Measurements from ENCODE around the gene TBC1D22A.

The TBC1D22A gene

DNA sequence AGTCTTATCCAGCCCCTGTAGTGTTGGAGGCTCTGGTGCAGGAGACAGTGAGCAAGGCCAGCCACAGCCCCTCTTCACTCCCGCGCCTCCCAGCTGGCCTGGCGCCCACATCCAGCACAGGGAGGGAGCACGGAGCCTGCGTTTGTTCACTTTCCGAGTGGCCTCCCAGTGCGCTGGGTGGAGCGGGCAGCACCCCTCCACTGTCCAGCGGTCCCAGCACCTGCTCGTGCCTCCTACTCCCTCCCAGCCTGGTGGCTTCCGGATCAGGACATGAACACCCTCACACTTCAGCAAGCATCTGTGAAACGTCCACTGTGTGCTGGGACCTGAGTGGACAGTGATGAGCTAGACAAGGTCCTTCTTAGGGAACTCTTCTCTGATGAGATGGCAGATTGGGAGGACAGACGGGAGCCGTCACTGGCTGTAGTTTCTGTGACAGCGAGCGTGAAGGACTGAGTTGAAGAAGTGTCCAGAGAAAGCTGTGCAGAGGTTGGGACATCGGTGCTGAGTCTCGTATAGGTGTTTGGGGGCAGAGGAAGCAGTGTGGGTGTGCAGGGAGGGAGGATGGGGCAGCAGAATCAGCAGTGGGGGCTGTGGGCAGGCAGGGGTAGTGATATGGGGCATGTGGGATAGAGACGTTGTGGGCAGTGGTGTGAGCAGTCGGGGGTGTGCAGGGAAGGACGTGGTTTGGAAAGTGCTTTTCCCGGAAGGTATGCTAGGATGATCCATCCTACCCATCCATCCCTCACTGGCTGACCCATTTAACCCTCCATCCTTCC, 256.8 kb downstream of the TBC1D22A start:
- DNase-seq: no peak

DNA sequence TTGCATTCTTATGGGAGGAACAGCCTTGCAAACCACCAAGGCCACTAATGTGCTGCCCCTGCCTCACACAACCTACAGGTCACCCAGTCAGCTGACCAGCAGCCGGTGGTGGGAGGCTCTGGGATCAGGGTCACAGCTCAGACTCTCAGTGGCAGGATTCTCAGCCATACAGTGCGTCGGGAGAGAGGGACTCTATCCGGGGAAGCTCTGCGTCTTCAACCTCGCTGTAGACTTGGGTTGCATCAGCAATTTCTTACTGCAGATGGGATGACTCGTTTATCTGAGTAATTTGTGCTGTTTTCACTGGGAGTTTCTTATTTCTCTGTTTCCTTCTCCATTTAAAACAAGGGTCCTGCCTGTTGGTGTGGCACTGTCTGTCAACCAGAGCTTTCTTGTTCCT, 257.7 kb downstream of the TBC1D22A start:
- DNase-seq: no peak

DNA sequence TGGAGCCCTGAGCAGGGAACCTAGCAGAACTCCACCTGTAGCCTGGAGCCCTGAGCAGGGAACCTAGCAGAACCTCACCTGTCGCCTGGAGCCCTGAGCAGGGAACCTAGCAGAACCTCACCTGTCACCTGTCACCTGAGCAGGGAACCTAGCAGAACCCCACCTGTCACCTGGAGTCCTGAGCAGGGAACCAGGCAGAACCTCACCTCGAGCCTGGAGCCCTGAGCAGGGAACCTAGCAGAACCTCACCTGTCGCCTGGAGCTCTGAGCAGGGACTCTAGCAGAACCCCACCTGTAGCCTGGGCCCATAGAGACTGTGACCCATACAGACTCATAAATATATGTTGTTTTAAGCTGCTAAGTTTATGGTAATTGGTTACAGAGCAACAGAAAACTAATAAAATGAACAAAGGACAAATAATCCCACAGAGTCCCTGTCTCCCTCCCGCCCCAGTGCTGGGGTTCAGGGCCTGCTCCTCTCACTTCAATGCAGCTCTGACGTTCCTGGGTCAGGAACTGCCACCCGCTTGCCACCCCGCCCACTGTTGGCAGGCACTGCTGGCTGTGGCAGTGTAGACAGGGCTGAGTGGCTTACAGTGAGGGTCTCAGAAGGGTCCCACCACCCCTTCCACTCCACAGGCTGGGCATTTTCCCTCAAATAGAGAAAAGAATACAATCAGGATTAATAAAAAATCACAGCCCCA, 259.1 kb downstream of the TBC1D22A start:
- DNase-seq: no peak

DNA sequence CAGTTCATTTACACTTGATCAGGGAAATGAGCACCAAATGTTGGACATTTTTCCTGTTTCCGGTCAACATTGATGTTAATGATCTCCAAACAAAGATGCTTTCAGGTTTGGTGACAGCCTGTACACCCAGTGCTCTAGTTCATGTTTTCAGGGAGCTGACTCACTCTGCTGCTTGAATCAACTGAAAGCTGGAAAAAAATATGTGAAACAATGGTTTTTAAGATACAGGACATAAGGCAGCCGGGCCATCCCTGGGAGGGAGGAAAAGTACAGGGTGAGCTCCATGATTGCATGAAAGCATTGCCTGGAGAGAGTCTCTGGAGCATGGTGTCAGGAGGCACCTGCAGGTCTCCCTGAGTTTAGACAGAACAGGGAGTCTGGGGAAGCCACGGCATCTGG, 259.6 kb downstream of the TBC1D22A start:
- DNase-seq: no peak

DNA sequence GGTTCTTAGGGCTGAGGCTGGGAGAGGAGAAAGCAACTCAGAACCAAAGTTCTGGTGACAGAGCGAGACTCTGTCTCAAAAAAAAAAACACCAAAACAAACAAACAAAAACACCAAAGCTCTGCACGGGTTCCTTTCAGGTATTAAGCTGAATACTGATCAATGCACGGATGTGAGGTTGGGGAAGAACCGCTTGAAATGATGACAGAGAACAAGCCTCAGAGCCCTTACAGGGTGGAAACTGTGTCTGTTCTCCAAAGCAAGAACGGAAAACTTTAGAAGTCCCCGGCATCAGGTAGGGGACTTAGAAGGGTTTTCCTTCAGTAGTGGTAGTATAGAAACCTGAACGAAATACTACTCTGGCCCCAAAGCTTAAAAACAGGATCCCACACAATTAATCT, 260.0 kb downstream of the TBC1D22A start:
- DNase-seq: no peak

DNA sequence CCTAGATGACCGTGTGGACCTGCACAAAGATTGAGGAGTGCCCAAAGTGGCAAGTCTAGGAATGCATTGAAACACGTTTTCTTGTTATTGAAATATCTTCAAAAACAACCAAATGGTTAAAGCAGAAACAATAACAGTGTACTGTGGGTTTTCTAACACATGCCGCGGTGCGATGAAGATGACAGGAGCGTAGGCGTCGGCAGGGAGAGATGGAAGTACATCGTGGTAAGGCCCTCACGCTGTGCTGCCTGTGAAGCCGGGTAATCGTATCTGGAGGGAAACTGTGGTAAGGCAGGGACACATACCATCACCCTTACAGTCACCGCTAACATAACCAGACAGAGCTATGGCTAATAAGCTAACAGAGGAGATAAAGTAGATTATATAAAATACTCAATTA, 261.4 kb downstream of the TBC1D22A start:
- DNase-seq: no peak

DNA sequence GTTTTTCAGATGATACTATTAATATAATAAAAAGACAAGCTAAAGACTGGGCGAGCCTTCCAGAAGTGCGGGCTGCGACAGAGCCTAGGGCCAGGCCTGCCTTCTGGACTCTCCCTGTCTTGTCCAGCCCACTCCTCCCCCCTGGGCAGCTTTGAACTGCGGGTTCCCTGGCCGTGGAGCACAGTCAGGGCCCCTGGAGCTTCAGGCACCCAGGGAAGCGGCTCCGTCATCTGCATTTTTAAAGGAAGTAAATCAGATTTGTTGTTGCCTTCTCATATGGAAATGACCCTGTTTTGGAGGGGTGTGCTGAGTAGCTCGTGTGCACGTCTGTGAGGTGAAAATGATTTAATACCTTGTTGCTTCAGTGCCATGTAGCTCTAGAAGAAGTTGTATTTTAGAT, 265.3 kb downstream of the TBC1D22A start:
- DNase-seq: no peak

DNA sequence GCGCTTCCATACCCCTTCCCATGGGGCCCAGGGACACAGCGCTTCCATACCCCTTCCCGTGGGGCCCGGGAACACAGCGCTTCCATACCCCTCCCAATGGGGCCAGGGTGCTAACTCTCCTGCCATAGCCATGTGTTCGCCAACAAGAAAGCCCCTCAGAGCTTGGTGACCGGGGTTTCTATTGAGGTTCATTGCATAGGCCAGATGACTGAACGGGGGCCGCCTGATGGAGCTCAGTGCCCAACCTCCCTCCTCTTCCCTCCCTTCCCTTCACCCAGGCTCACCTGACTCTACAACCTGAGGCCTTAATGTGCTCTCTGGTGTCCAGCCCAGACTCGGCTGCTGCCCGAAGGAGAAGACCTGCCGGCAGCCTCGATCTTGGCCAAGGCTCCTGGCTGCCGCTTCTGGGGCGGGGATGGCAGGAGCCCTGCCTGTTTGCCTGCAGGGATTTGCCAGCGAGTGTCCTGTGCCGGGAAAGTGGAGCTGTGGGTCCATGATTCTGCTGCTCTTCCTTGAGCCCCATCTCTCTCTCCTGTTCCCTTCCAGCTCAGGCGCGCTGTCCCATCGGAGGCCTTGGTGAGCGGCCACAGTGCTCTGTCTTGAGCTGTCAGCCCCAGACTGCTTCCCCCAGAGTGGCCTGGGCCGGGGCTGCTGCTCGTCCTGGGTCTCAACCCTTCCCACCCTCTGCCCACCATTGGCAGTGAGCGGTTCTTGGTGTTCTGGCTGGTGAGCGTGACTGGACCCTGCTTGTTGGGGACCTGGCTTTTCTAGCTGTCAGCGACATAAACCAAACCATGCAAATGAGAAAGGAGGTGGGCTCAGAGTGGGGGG, 267.0 kb downstream of the TBC1D22A start:
- DNase-seq: no peak

DNA sequence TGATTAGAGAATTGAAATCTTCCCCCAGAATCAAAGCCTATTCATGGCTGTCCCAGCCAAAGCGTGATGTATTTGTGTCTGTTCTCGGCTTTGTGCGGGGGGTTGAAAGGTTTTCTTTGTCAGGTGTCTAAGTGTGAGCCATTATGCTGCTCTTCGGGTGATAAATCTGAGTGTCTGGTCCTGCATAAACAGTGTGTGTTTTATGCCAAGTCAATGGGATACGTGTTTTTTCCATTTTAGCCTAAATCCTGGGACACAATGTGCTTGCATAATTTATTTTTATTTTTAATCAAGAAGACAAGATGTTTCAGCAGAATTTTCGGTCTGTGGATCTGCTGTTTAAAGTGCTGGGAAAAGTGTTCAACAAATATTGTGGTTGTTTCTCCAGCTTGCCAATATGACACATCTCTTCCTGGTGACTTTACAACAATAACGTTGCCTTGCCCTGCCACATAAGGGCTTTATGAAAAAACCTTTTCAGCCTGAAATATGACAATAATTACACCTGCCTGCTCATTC, 267.8 kb downstream of the TBC1D22A start:
- DNase-seq: no peak

DNA sequence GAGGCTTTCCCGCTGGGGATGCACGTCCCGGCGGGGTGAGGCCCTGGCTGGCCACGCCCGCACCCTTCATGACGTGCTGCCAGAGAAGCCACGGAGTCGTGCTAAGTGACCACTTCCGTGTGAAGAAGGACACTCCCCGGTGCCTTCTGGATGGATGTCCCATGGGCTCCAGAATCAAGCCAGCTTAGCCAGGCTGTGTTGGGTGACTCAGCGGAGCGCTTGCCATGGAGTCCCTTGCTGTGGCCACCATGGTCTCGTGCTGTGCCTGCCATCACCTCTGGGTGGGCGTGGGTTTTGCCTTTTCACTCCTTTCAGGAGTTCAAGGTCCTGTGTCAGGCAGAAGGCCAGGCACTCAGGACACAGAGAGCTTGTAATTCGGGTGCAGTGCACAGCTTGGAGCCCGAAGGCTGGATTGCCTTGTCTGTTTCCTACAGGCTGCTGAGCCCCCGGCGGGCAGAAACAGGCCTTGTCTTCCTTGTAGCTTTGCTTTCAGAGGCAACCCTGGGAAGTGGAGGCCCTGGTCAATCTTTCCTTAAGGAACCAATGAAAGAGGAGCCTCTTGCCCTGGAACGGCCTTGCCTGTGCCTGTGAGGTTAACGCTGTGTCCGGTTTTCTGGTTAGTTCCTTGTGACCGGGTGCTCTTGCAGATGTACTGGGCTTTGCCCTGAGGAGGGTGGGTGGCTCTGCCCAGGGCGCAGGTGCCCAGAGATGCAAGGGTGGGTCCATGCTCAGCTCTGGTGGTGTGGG, 268.6 kb downstream of the TBC1D22A start:
- no peak for DNase-seq

DNA sequence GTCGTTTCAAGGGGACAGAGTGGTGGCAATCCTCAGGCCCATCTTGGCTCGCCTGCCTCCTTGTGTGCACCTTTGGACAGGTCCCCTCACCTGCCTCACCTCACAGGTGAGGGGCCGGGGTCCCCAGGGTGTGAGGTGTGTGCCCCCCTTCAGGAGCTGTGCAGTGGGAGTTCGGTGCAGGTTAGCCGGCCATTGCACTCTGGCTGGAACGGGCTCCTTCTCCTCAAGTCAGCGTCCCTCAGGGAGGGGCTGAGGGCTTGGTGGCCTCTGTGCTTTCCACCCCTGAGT, 269.1 kb downstream of the TBC1D22A start:
- no peak for DNase-seq

DNA sequence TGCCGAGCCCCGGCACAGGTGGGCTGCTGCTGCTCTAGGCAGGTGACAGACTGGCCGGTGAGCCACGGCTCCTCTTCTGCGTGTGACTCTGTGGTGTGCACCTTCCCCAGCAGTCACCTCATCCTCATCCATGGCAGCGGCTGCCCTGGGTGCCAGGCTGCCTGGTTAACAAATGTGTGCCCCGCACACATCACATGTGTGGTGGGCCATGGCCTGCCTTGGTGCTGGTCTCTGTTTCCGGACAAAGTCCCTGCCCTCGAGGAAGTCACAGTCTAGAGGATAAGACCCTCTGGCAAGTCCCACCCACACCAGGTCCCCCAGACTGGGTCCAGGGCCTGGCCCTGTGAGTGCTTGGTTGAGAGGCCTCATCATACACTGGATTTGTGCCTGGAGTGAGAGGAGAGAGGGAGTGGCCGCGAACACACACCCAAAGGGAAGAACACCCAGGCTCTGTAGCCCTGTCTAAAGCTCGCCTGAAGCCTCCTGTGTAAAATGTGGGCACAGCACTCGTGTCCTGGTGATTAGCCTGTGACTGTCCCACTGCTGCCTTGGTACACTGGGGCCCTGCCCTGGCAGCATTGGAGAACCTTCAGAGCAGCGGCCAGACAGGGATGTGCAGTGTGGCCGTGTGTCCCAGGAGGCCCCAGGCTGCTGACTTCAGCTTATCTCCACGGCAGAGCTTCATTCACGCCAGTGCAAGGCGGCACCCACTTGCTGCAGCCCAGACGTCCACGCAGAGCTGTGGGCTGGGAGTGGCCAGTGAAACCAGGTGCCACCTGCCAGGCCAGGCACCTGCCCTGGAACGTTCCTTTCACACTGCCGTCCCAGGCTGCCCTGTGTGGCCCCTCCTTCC, 269.9 kb downstream of the TBC1D22A start:
- no peak for DNase-seq

DNA sequence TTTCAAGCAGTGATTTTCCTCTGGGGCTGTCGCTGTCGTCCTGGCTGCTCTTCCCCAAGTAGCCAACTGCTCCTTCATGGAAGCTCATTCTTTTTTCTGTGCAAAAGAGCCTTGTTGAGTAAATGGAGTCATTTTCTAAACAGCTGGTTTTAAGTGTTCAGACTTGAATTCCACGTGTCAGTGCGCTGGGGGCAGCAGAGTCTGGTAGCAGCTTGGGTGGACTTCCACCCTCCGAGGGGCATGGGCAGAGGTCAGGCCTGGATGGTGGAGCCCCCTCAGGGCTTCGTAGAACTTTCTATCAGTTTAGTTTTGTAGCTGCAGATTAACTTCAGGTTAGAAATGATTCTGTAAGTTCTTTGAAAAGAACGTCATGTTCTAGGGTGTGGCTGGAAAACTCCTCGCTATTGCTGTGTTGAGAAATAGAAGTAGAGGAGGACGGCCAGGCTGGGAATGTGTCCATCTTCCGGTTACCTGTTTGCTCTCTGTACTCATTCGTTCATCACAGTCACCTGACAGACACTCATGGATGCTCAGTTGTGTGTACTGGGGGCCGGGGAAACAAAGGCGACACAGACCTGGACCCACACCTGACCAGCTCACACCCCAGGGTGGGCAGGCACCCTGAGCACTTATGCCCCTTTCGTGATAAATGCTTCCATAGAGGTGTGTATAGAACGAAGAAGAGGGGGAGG, 270.7 kb downstream of the TBC1D22A start:
- DNase-seq: no peak

DNA sequence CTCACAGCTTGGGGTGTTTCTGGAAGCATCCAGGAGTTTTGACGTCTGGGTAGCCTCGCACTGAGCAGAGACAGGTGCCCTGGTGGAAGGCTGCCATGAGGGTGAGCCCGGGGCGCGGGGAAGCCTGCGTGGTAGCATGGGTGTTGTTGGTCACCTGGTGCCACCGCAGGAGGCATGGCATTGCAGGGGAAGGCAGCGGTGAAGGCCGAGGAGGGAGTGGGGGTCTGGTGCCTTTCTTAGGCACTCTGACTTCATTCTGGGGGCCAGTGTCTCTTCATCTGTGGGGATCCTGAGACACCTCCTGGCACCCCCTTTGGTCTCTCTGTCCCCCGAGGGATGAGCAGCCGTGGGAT, 271.2 kb downstream of the TBC1D22A start:
- DNase-seq: no peak

DNA sequence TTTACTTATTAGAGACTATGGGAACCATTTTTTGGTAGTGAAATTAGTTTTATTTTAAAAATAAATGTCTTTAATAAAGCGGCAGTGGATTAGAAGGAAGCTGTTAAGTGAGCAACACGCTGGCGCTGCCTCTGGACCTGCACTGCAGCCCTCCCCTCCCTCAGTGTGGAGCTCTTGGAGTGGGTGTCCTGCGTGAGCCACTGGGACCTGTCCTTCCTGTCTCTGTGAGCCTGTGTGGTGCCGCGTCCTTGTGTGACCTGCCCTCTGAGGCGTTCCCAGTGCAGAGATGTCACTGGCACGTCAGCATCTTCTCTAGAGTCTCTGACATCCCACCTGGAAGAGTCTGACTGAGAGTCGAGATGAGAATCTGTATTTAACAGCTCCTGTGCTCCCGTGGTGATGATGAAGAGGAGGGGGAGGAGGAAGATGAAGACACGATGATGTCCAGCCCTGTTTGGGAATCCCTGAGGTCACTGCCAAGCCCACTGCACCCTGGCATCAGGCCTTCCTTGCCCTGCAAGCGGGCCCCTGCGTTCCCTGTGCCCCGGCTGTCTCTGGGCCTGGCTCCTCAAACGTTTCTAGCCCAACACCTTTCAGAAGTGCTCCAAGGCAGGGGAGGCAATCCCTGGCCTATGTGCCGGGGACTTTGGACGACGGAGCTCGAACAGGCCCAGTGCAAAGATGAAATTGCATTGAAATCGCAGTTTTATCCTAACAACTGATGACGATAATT, 271.8 kb downstream of the TBC1D22A start:
- no peak for DNase-seq

DNA sequence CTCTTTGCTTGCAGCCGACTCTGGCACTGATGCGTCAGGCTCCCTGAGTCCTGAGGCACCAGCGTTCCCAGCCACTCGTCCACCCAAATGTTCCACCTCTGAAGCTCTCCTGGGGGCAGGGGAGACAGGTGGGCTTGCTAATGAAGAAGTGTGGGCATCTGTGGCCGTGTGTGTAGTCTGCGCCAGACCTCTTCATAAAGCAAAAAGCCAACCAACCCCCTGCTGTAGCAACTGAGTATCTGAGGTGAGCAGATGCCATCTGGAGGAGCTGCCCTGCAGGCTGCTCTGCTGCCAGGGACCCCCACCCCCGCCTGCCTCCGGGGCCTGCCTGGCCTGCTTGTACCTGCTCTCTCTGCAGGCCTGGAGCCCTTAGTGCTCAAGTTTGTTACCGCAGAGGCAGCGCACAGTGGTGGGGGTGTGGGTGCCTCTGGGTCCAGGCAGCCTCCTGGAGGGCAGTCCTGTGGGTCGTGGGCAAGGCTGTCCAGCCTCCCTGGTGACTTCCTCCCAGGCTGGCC, 272.5 kb downstream of the TBC1D22A start:
- DNase-seq: no peak

DNA sequence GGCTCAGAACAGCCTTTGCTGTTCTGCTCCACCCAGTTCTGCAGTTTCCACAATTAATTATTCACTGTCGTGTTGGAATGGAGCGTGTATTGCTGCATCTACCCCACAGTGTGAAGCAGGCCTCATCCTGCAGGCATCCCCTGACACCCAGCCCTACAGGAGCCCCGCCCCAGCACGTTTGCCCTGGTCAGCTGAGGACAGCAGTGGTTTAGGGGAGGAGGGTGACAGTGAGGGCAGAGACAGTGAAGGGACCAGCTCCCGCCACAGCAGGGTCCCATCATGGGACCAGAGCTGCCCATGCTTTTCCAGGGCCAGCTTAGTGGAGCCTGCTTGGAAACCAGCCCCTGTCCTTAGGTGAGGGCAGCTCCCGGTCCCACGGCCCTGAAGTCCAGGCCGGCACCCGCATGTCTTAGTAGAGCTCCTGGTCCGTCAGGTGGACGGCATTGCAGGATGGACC, 273.0 kb downstream of the TBC1D22A start:
- no peak for DNase-seq

DNA sequence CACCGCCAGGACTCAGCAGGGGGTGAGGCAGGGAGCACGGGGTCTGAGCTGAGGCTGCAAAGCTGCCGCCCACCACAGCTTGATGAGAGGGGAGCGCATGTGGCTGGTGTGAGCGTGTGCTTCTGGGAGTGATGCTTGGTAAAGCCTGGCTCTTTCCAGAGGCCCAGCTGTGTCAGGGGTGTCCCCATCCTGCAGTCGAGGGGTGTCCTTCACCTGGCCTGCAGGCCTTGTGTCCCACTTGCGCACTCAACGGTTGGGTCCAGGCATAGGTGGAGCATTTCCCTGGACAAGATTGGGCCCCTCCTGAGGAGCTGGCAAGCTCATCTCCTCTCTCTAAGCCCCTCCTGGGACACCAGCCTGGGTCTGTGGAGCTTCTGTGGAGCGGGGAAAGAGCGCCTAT, 273.9 kb downstream of the TBC1D22A start:
- no peak for DNase-seq

DNA sequence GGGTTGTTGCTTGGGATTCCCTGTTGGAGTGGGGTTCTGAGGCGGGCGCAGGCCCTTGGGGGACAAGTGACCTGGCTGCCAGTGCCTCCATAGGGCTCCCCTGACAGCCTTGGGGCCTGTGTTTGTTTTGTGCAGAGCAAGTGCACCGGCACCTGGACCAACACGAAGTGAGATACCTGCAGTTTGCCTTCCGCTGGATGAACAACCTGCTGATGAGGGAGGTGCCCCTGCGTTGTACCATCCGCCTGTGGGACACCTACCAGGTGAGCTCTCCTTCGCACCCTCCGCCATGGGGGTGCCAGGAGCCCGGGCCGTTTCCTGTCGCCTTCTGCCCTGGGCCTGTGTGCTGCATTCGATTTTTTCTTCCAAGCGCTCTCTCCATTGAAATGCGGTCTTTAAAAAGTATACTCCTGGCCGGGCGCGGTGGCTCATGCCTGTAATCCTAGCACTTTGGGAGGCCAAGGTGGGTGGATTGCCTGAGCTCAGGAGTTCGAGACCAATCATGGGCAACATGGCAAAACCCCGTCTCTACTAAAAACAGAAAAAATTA, 274.6 kb downstream of the TBC1D22A start:
- no peak for DNase-seq

DNA sequence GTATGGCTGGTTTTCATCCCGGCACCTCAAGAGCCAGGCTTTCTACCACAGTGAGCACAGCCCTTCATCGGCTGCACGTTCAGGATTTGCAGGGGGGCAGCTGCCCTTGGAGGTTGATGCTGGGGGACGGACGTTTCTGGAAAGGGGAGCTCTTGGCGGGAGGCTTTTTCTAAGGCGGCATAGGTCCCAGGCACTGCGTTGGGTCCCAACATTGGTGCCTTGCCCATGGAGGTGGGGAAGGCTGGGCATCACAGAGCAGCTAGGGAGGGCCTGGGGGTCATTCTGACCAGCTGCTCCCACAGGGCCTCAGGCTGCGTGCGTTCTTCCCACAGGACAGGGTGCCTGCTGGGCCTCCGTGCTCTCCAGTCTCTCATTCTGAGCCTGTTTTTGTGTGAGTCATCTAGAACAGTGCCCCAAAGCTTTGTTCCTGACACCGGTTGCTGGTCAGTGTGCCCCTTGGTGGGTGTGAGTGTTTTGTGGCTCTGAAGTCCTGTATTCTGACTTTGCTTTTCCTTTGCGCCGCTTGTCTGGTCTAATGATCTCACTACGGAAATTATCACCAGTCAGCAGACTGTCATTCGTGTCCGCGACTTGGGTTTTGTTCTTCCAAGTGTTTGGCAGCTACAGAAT, 275.9 kb downstream of the TBC1D22A start:
- DNase-seq: no peak
